RWPE2 (cell line): ENCODE measurements around the gene UBE2E3.

Source experiments
- ATAC-seq: fragments of 200-7000 bp; cut with Tn5 transposase; 3 replicates; pipeline ENCODE4 v1.9.1; 2021; ENCODE audit warnings: low read depth
- DNase-seq: peaks from one replicate; pipeline ENCODE4 v3.0.0-alpha.2; 2020; ENCODE audit warnings: low spot score
- H3K27ac ChIP-seq: fragments of 450-650 bp; 2 replicates; pipeline ENCODE4 v1.5.1; 2017; ENCODE audit warnings: mild to moderate bottlenecking; ENCODE audit not compliant: poor library complexity, severe bottlenecking
- H3K27me3 ChIP-seq: fragments of 250-450 bp; sonication (Bioruptor Pico); 2 replicates; pipeline ENCODE4 v1.5.1; 2021; ENCODE audit warnings: mild to moderate bottlenecking, moderate library complexity; ENCODE audit not compliant: insufficient read depth, poor library complexity, severe bottlenecking
- H3K36me3 ChIP-seq: fragments of 250-450 bp; sonication (Bioruptor Pico); 2 replicates; pipeline ENCODE4 v1.5.1; 2020; ENCODE audit warnings: low read depth, mild to moderate bottlenecking, moderate library complexity
- H3K4me1 ChIP-seq: fragments of 250-450 bp; sonication (Bioruptor Pico); 2 replicates; pipeline ENCODE4 v1.5.1; 2021; ENCODE audit warnings: mild to moderate bottlenecking, moderate library complexity; ENCODE audit not compliant: insufficient read depth, poor library complexity, severe bottlenecking
- H3K4me3 ChIP-seq: fragments of 250-450 bp; sonication (Bioruptor Pico); 2 replicates; pipeline ENCODE4 v1.5.1; 2021; ENCODE audit warnings: mild to moderate bottlenecking, moderate library complexity; ENCODE audit not compliant: severe bottlenecking
- H3K9me3 ChIP-seq: fragments of 250-450 bp; sonication (Bioruptor Pico); 2 replicates; pipeline ENCODE4 v1.5.1; 2021; ENCODE audit warnings: mild to moderate bottlenecking, moderate library complexity; ENCODE audit not compliant: severe bottlenecking
- CTCF ChIP-seq: fragments of 450-650 bp; IDR thresholded peaks from one replicate; pipeline ENCODE4 v1.5.1; 2017; ENCODE audit warnings: mild to moderate bottlenecking, moderate library complexity; ENCODE audit not compliant: poor library complexity, severe bottlenecking

UBE2E3 gene

DNA sequence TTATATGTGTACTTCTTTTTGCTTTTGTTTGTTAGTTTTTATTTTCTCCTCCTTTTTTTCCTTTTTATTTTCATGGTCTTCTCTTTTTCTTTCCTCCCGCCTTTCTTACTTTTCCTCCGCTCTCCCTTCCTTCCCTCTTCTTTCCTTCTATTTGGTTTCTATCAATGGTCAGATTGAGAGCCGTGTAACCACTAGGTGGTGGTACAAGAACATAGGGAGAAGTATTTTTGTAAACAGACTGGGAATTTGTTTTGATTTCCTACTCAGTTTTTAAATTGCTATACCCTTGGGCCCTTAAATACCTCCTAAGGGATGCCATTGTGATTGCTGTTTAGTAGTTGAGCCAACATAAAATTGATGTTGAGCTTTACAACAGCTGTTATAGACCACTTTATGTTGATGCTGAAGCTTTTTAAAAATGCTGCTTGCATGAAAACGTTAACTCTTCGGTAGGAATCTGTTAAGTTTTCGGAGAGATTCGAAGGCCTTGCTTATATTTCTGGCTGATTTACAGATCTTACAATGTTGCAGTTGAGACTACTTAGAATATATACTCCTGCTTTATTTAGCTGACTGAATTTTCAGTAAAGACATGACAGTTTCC lies 124.2 kb downstream of the UBE2E3 start:
- H3K36me3 ChIP-seq = no peaks in the 10 kb centered on the region

DNA sequence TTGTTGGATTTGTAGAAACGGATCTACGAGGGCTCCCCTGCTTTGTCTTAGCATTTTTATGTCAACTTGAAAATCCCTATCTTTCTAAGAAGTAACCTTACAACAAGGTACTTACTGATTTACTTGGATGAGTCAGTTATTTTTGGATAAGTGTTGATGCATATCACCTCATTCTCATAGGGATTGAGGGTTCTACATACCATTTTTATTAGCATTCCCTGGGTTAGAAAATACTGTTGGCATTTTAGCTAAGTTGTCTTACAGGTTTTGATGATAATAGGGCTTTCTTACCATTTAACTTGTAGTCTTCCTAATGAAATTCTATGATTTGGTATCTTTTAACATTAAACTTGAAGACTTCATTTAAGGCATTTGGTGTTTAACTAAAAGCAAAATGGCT lies 125.2 kb downstream of the UBE2E3 start:
- Histone ChIP-seq H3K4me1 (peaks cover 21% of the 10 kb centered on the region), H3K27me3 (no peaks in the 10 kb centered on the region), H3K4me3 (no peak overlapping the region), H3K36me3 (no peaks in the 10 kb centered on the region), H3K27ac (no peak overlapping the region), H3K9me3 (no peaks in the 10 kb centered on the region)
- TF ChIP-seq CTCF = no peak
- ATAC-seq (no peak), DNase-seq (no peak)

More for the DNA sequence above, 124.2 kb downstream of the UBE2E3 start:
- H3K4me1 ChIP-seq = peaks cover 21% of the 10 kb centered on the region
- no peak overlapping the region for H3K4me3 ChIP-seq
- TF ChIP-seq CTCF = peak; percentile 84
- ATAC-seq (peak; percentile 26; the same call in 1 of the 3 replicates), DNase-seq (no peak)
- no peak overlapping the region for H3K27ac ChIP-seq
- H3K9me3 ChIP-seq = no peaks in the 10 kb centered on the region
- H3K27me3 ChIP-seq = no peaks in the 10 kb centered on the region

DNA sequence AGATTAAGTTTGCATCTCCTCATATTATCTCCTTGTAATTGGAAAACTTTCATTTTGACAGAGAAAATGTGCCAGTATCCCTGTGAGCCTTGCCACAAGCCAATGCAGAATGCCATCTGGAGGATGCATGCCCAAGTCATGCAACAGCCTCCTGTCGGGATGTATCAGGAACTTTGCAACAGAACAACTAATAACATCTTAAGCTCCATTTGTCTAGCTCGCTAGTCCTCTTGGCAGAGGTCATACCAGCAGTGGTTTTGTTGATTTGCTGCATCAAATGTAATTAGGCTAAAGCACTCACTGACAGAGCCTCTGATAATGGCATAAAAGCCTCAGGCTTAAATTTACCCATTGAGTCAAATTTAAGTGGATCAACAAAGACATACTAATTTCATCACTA lies 125.8 kb downstream of the UBE2E3 start:
- Histone ChIP-seq H3K4me3 (no peak overlapping the region), H3K27ac (no peak overlapping the region), H3K4me1 (peaks cover 21% of the 10 kb centered on the region), H3K9me3 (no peaks in the 10 kb centered on the region), H3K36me3 (no peaks in the 10 kb centered on the region), H3K27me3 (no peaks in the 10 kb centered on the region)
- DNase-seq = no peak
- no peak for TF ChIP-seq CTCF
- no peak for ATAC-seq

DNA sequence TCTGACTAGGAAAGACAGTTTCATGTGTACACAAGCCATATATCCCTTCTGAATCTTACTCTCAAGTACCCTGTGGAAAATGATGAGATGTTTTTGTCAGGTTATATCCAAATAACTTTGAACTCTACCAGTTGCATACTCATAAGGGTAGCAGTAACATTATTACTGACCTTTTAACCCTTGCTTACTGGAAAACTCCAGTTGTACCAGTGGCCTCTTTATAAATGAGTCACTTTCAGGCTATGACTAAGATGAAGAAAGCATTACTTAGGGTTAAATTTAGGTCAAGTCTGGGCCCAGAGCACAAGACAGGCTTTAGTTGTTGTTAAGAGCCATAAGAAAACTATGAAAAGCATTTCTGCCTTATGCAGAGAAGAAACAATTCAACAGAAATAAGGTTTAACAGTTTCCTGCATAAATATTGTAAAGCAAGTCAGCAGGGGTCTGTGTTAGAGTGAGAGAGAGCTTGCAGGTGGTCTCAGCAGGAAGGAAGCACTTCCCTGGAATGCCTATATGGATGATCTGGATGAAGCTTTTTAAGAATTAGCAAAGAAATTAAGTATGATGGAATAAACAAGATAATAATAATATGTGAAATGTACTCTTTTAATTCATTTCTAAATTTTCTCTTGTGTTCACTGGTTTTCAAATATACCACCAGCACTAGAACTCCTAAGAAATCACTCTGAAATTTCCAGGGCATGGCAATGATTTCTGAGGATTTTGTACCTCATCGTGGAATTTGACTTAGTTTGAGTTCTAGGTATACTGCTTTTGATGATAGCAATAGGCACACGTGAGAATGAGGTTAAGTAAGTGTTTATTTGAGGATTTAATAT lies 126.6 kb downstream of the UBE2E3 start:
- no peaks in the 10 kb centered on the region for H3K9me3 ChIP-seq
- DNase-seq (no peak), ATAC-seq (peak; percentile 96)
- peak overlapping the region; percentile 22 for H3K27ac ChIP-seq
- H3K4me1 ChIP-seq = peaks cover 21% of the 10 kb centered on the region
- no peak overlapping the region for H3K4me3 ChIP-seq
- TF ChIP-seq CTCF = no peak
- H3K36me3 ChIP-seq = no peaks in the 10 kb centered on the region
- H3K27me3 ChIP-seq = no peaks in the 10 kb centered on the region

GRCh38 chr2:181107628-181107945 lies 127.2 kb downstream of the UBE2E3 start:
- DNase-seq (no peak), ATAC-seq (no peak)
- TF ChIP-seq CTCF = no peak
- Histone ChIP-seq H3K9me3 (no peaks in the 10 kb centered on the region), H3K4me1 (peaks cover 21% of the 10 kb centered on the region), H3K27ac (no peak overlapping the region), H3K4me3 (no peak overlapping the region), H3K36me3 (no peaks in the 10 kb centered on the region), H3K27me3 (no peaks in the 10 kb centered on the region)
